ENCODE data around the gene CERS6.
"Not testable (repeated sequence)": the region's sequence is repeated elsewhere in the genome, so short reads cannot be mapped to it uniquely, and the experiment has no call there.

The CERS6 gene

GRCh38 chr2:168495524-168495923, 39.5 kb downstream of the CERS6 start:
- in situ Hi-C loops (cut with MboI; ENCODE audit: low sequenced_read_pairs): no loop called here

DNA sequence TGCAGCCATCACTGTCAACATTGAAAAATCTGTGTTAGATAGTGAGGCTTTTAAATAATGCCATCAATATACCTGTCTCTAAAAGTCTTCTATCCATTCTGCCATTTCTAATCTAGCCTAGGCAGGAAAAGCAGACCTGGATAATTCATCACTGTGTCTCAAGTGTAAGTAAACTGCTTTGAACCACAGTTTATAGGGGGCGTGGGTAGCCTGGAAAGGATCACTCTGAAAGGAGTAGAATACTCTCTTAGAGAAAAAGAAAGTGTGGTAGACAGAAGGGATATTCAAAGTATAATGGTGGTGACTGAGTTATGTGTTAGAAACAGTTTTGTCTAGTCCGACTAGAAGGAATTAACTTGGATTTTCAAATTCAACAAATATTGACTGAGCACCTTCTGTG, 40.8 kb downstream of the CERS6 start:
- in situ Hi-C loops (cut with MboI; ENCODE audit: low sequenced_read_pairs): no loop called here

GRCh38 chr2:168499500-168499899, 43.4 kb downstream of the CERS6 start:
- in situ Hi-C loops (cut with MboI; ENCODE audit: low sequenced_read_pairs): no loop called here

GRCh38 chr2:168500516-168500915, 44.4 kb downstream of the CERS6 start:
- in situ Hi-C loops (cut with MboI; ENCODE audit: low sequenced_read_pairs): no loop called here

- in situ Hi-C loops (cut with MboI; ENCODE audit: low sequenced_read_pairs): no loop called here
These were observed 45.5 kb downstream of the CERS6 start for GRCh38 chr2:168501466-168502065.

- in situ Hi-C loops (cut with MboI; ENCODE audit: low sequenced_read_pairs): not testable (repeated sequence)
These were observed 46.8 kb downstream of the CERS6 start for GRCh38 chr2:168502852-168503251.

DNA sequence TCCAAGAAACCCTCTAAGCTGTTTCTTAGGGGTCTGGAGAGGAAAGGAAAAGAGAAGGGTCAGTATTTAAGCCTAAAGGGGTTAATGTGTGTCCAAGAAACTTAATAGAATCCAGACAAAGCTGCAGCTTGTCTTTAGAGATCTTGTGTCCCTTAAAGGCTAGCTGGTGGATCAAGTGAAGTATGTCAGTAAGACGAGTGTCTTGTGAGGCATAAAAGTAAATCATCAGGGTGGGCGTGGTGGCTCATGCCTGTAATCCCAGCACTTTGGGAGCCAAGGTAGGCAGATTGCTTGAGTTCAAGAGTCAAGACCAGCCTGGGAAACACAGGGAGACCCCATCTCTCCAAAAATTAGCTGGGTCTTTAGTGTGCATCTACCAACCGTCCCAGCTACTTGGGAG, 47.8 kb downstream of the CERS6 start:
- in situ Hi-C loops (cut with MboI; ENCODE audit: low sequenced_read_pairs): no loop called here

GRCh38 chr2:168504323-168504722, 48.3 kb downstream of the CERS6 start:
- in situ Hi-C loops (cut with MboI; ENCODE audit: low sequenced_read_pairs): no loop called here

GRCh38 chr2:168510125-168510756, 54.2 kb downstream of the CERS6 start:
- in situ Hi-C loops (cut with MboI; ENCODE audit: low sequenced_read_pairs): no loop called here

- in situ Hi-C loops (cut with MboI; ENCODE audit: low sequenced_read_pairs): no loop called here
These were observed 58.6 kb downstream of the CERS6 start for GRCh38 chr2:168514692-168515091.

GRCh38 chr2:168515502-168515901, 59.4 kb downstream of the CERS6 start:
- in situ Hi-C loops (cut with MboI; ENCODE audit: low sequenced_read_pairs): no loop called here

- in situ Hi-C loops (cut with MboI; ENCODE audit: low sequenced_read_pairs): no loop called here
These were observed 61.7 kb downstream of the CERS6 start for GRCh38 chr2:168517816-168518215.

DNA sequence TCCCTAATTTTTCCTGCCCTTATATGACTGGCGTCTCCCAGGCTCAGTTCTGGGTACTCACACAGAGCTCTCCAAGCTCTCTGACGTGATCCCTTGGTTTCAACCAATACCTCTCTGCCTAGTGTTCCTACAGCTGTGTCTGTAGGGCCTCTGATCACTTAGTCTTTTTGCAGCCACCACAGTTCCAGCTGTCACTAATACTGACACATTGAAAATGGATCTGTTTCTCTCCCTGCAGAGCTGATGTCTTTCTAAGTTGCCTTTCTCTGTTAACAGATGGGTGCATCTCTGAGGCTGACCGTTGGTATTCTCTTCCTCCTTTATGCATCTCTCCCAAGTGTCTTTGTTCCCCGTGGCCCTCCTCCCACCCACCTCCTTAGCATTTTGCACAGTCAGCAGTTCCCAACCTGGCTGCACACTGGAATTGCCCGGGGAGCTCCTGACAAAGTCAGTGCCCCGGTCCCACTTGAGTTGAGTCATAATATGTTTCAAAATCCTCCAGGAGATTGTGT, 62.5 kb downstream of the CERS6 start:
- in situ Hi-C loops (cut with MboI; ENCODE audit: low sequenced_read_pairs): no loop called here

DNA sequence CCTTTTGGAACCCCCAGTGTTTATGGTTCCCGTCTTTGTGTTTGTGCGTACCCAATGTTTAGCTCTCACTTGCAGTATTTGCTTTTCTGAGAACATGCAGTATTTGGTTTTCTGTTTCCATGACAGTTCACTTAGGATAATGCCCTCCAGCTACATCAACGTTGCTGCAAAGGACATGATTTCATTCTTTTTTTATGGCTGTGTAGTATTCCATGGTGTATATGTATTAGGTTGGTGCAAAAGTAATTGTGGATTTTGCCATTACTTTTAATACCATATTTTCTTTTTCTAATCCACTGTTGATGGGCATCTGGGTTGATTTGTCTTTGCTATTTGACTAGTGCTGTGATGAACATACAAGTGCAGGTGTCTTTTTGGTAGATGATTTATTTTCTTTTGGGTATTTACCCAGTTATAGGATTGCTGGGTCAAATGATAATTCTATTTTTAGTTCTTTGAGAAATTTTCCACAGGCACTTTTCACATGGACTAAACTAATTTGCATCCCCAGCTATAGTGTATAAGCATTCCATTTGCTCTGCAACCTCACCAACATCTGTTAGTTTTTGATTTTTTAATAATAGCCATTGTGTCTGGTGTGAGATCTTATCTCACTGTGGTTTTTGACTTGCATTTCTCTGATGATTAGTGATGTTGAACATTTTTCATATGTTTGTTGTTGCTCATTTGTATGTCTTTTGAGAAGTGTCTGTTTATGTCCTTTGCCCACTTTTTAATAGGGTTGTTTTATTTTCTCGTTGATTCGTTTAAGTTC, 63.6 kb downstream of the CERS6 start:
- in situ Hi-C loops (cut with MboI; ENCODE audit: low sequenced_read_pairs): no loop called here

- in situ Hi-C loops (cut with MboI; ENCODE audit: low sequenced_read_pairs): no loop called here
These were observed 65.1 kb downstream of the CERS6 start for GRCh38 chr2:168521053-168521741.

DNA sequence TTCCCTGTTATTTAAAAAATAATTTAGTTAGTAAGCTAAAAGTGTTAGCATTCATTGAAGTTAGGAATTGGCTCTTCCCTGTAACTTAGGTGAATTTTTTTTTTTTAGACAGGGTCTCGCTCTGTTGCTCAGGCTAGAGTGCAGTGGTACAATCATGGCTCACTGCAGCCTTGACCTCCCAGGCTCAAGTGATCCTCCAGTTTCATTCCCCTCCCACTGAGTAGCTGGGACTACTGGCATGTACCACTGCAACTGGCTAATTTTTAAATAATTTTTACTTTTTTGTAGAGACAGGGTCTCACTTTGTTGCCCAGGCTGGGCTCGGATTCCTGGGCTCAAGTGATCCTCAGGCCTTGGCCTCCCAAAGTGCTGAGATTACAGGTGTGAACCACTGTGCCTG, 66.4 kb downstream of the CERS6 start:
- in situ Hi-C loops (cut with MboI; ENCODE audit: low sequenced_read_pairs): no loop called here

DNA sequence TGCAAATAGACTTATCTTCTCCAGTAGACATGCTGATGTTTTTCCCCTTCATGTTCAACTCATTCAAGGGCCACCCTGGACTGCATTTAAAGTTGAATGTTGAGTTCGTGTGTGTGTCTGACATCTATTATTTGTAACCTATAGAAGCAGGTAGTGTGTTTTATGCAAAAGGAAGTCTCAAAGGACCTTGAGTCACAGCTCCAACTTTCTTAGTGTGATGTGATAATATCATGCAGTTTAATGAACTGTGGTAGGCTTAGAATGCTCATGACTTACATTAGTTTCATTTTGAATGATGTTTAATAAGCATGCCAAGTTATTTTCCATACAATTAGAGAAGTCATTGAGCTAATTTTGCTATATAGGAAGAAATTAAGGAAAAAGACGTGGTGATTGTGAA, 67.9 kb downstream of the CERS6 start:
- in situ Hi-C loops (cut with MboI; ENCODE audit: low sequenced_read_pairs): no loop called here

DNA sequence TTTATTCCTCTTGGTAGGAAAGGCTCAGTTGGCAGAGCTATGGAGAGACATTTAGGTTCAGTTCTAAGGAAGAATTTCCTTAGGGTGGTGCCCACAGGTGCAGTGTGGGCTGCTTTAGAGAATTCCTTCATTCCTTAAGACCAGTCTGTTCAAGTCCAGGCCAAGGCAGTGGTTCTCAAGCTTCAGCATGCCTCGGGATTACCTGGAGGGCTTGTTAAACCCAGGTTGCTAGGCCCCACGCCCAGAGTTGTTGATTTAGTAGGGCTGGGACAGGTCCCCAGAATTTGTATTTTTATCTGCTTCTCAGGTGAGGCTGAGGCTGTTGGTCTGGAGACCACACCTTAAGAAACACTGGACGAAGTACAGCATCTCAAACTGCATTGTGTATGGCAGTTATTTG, 68.9 kb downstream of the CERS6 start:
- in situ Hi-C loops (cut with MboI; ENCODE audit: low sequenced_read_pairs): no loop called here

GRCh38 chr2:168525716-168526446, 69.8 kb downstream of the CERS6 start:
- in situ Hi-C loops (cut with MboI; ENCODE audit: low sequenced_read_pairs): no loop called here

GRCh38 chr2:168526641-168527040, 70.6 kb downstream of the CERS6 start:
- in situ Hi-C loops (cut with MboI; ENCODE audit: low sequenced_read_pairs): no loop called here

DNA sequence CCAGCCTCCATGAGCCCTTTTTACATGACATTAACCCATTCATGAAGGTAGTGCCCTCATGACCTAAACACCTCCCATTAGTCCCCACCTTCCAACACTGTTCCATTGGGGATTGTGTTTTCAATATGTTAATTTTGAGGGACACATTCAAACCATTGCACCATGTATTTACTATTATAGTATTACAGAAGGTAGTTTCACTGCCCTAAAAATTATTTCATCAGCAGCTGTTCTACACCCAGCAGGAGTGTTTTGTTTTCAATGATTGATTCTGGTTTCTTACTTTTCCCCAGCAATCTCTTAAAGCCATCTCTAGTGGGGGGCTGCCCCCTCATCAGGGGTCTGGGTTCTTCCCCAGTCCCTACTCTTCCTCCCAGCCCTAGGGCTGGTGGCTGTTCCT, 71.9 kb downstream of the CERS6 start:
- in situ Hi-C loops (cut with MboI; ENCODE audit: low sequenced_read_pairs): no loop called here
